Left ventricle myocardium superior (tissue), 1 donor: Measurements from ENCODE around the gene GPRC6A. TPM values are rescaled to one million over a fixed set of nuclear protein-coding genes. Genes with fewer than 3 reads are reported as not detected.

Experiments used
- total RNA-seq: library from RNA; stranded (reverse); fragmentation: NEBNext Ultra II Directional; extraction: Animal tissue kit (Norgen Biotek cat#: 25700); gene quantifications from one replicate; pipeline ENCODE4 v1.2.1, GENCODE V29; 2021
- donor health status: DM: no; HTN: yes; CAD: no; lungs with severe emphysema.

GPRC6A gene
- total RNA-seq, 1 donor from 2014 or later: not detected

Other genes with a start within 250 kb of the GPRC6A start
- 0.17 TPM for gene RSPH4A, start 212.6 kb downstream of the GPRC6A start, total RNA-seq
- 3.8 TPM for gene ZUP1, start 160.3 kb downstream of the GPRC6A start, total RNA-seq
- gene KPNA5, start 147.9 kb downstream of the GPRC6A start, total RNA-seq: 7.2 TPM
- gene FAM162B, start 63.4 kb downstream of the GPRC6A start, total RNA-seq: 3.6 TPM
- gene RFX6, start 48.2 kb upstream of the GPRC6A start, total RNA-seq: not detected